KBM-7 (cell line): ENCODE measurements around the gene PRSS36.
A peak's percentile ranks its signal among the peaks of the same experiment; 100 is the strongest.
"Not testable (repeated sequence)": the region's sequence is repeated elsewhere in the genome, so short reads cannot be mapped to it uniquely, and the experiment has no call there.

Experiments used
- DNase-seq: peaks from one replicate; pipeline ENCODE4 v3.0.0-alpha.2; 2015
- in situ Hi-C: fragments of 300-500 bp; cut with MboI; formaldehyde crosslinking; loops from 2 replicates; pipeline ENCODE4 v1.14.3; 2020; ENCODE audit warnings: low sequenced_read_pairs, low pct_unique_long_range_greater_than_20kb, mixed read lengths

The PRSS36 gene

GRCh38 chr16:31149894-31150890 lies at the start of gene PRSS36:
Gene PRSS36, minus strand, starts transcription at chr16:31150066. Its CDS starts 31 bp downstream, at chr16:31150035.
- in situ Hi-C loops = no loop called here
- DNase-seq = no peak

- in situ Hi-C loops = no loop called here
- no peak for DNase-seq
Observed at GRCh38 chr16:31199430-31200041, 49.7 kb upstream of the PRSS36 start.

DNA sequence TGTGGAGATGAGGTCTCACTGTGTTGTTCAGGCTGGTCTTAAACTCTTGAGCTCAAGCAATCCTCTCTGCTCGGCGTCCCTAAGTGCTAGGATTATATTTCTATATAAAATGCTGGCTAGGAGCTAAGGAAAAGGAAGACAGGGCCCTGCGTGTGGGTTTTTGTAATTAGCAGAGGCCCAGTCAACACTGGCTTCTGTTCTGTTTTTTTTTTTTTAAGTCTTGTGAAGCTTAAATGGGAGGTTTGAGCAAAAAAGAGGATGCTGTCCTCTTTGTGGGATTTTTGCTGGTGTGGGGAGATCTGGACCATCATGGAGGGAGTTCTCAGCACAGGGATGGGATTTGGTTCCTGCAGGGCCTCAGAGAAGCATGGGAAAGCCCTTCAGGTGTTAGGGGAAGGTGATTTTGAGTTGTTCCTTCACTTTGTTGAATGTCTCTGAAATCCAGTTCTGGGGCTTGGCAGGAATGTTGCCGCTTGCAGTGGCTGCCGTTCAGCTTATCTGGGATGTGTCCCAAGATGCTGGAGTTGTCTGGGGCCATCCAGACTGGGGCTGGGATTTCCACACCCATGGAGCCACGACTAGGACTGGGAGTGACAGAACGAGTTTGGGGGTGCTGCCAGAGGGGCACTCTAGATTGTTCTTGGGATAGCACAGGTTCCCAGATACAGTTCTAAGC lies 48.5 kb upstream of the PRSS36 start:
- in situ Hi-C loops = no loop called here
- peak; percentile 43 for DNase-seq

DNA sequence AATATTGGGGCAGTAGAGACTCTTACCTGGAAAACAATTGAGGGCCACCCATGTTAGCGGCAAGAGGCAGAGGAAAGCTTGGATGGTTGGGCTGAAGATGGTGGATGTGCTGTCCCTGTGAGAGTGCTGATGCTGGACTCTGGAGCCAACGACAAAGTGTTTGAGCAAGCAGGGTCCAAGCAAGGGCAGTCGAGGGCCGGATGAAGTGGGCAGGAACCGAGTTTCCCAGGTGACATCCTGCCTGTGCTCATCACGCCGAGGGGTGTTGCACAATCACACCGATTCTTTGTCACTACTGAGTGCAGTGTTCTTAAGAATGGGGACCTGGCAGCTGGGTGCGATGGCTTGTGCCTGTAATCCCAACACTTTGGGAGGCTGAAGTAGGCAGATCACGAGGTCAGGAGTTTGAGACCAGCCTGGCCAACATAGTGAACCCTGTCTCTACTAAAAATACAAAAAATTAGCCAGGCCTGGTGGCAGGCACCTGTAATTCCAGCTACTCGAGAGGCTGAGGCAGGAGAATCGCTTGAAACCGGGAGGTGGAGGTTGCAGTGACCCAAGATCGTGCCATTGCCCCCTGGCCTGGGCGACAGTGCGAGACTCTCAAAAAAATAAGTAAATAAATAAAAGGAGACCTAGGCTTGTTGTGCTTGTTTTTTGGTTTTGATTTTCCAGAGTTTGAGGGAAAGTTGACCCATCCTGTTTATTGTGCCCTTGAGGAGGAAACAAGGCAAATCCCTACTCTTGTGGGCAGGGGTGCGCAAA lies 46.6 kb upstream of the PRSS36 start:
- in situ Hi-C loops = no loop called here
- no peak for DNase-seq

DNA sequence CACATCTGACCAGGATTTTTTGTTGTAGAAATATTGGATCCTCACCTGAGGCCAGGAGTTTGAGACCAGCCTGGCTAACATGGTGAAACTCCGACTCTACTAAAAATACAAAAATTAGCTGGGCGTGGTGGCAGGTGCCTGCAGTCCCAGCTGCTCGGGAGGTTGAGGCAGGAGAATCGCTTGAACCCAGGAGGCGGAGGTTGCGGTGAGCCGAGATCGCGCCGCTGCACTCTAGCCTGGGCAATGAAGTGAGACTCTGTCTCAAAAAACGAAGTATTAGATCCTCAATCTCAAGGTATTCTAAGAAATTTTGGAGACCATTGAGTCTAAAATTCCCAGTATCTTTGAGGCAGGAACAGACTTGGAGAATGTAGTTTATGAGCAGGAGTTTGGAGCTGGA lies 46.0 kb upstream of the PRSS36 start:
- in situ Hi-C loops, DNase-seq: not testable (repeated sequence)

GRCh38 chr16:31194898-31195297 lies 45.0 kb upstream of the PRSS36 start:
- in situ Hi-C loops = no loop called here

DNA sequence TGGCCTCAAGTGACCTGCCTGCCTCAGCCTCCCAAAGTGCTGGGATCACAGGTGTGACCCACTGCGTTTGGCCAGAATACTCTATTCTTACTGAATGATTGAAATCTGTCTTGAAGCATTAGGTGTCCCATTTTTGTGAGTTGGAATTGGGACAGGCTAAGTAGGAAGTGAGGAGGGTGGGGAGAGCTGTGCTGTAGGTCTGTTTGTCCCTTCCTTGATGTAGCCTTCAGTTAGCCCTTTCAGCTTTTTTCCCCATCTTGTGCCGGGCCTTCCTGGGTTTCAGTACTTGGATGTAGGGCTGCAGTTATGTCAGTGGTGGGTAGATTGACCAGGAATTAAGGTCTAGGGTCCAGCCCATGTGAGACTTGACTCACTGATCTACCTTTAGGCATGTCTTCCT lies 44.0 kb upstream of the PRSS36 start:
- no peak for DNase-seq
- in situ Hi-C loops = no loop called here

More at GRCh38 chr16:31194898-31195297, 45.0 kb upstream of the PRSS36 start:
- DNase-seq = no peak

- in situ Hi-C loops = no loop called here
Observed at GRCh38 chr16:31192856-31193642, 43.2 kb upstream of the PRSS36 start.

GRCh38 chr16:31191697-31192428 lies 42.0 kb upstream of the PRSS36 start:
- no peak for DNase-seq
- in situ Hi-C loops = no loop called here

More at GRCh38 chr16:31192856-31193642, 43.2 kb upstream of the PRSS36 start:
- DNase-seq = no peak

- no peak for DNase-seq
Observed at GRCh38 chr16:31190818-31191444, 41.1 kb upstream of the PRSS36 start.

GRCh38 chr16:31190061-31190460 lies 40.2 kb upstream of the PRSS36 start:
- no peak for DNase-seq
- in situ Hi-C loops = no loop called here

More at GRCh38 chr16:31190818-31191444, 41.1 kb upstream of the PRSS36 start:
- in situ Hi-C loops = no loop called here

DNA sequence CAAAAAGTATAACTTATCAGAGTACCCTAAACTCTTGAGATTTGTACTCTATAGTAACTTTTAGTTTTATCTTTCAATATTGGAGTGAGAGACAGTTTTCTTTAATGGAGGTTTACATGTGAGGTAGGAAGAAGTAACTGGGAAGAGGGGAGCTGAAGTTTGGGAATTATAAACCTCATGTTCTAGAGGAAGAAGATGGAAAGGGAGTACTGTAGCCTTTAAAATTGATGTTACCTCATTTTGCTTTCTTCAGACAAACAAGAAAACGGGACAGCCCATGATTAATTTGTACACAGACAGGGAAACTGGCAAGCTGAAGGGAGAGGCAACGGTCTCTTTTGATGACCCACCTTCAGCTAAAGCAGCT lies 39.5 kb upstream of the PRSS36 start:
- no peak for DNase-seq
- in situ Hi-C loops = no loop called here

GRCh38 chr16:31188450-31189411 lies 38.9 kb upstream of the PRSS36 start:
- DNase-seq = no peak
- in situ Hi-C loops = no loop called here

DNA sequence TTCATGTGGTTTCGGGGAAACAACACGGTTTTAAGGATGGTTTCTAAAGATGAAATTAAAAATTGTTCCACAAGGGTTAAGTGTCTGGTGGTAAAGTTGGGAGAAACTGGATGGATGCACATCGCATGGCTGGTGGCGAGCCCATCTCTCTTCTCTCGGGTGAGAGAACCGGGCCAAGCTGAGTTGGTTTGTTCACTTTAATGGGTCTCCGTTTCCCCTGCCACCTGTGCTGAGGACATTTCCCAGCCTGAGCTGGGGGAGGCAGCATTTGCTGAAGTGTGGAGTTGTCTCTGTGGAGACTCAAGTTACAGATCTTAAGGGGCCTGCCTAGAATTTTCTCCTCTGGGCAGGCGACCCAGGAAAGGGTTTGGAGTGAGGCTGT lies 37.9 kb upstream of the PRSS36 start:
- no peak for DNase-seq
- in situ Hi-C loops = no loop called here

GRCh38 chr16:31186930-31187807 lies 37.3 kb upstream of the PRSS36 start:
- in situ Hi-C loops = no loop called here
- no peak for DNase-seq
